ENCODE data around the gene MYOZ2.
"Not testable (repeated sequence)": the region's sequence is repeated elsewhere in the genome, so short reads cannot be mapped to it uniquely, and the experiment has no call there.

MYOZ2 gene

GRCh38 chr4:119139822-119140252 lies 4.2 kb downstream of the MYOZ2 start:
- no peak overlapping the region for H3K9ac ChIP-seq (ENCODE audit: low read depth, low read length)
- peaks cover 14% of the 10 kb centered on the region; the same call in 1 of the 2 replicates for H3K4me1 ChIP-seq (ENCODE audit: insufficient read depth, low read length)

GRCh38 chr4:119141283-119141682 lies 5.7 kb downstream of the MYOZ2 start:
- not testable (repeated sequence) for H3K36me3 ChIP-seq (ENCODE audit: insufficient read depth, low read length); H3K9ac ChIP-seq (ENCODE audit: low read depth, low read length); H3K9me3 ChIP-seq (ENCODE audit: control insufficient read depth, insufficient read depth, low read length)
- H3K4me1 ChIP-seq (ENCODE audit: insufficient read depth, low read length): peaks cover 14% of the 10 kb centered on the region; the same call in 1 of the 2 replicates

More at GRCh38 chr4:119139822-119140252, 4.2 kb downstream of the MYOZ2 start:
- Histone ChIP-seq H3K36me3 (ENCODE audit: insufficient read depth, low read length) (no peaks in the 10 kb centered on the region), H3K9me3 (ENCODE audit: control insufficient read depth, insufficient read depth, low read length) (no peaks in the 10 kb centered on the region)

GRCh38 chr4:119142833-119143232 lies 7.2 kb downstream of the MYOZ2 start:
- Histone ChIP-seq H3K36me3 (ENCODE audit: insufficient read depth, low read length) (no peaks in the 10 kb centered on the region), H3K9ac (ENCODE audit: low read depth, low read length) (no peak overlapping the region), H3K4me1 (ENCODE audit: insufficient read depth, low read length) (peaks cover 13% of the 10 kb centered on the region; the same call in 1 of the 2 replicates), H3K9me3 (ENCODE audit: control insufficient read depth, insufficient read depth, low read length) (no peaks in the 10 kb centered on the region)

- not testable (repeated sequence) for H3K9me3 ChIP-seq (ENCODE audit: control insufficient read depth, insufficient read depth, low read length); H3K9ac ChIP-seq (ENCODE audit: low read depth, low read length); H3K36me3 ChIP-seq (ENCODE audit: insufficient read depth, low read length); H3K4me1 ChIP-seq (ENCODE audit: insufficient read depth, low read length)
Observed at GRCh38 chr4:119143341-119143740, 7.7 kb downstream of the MYOZ2 start.

- H3K9me3 ChIP-seq (ENCODE audit: control insufficient read depth, insufficient read depth, low read length): no peaks in the 10 kb centered on the region
- no peaks in the 10 kb centered on the region for H3K36me3 ChIP-seq (ENCODE audit: insufficient read depth, low read length)
- no peaks in the 10 kb centered on the region for H3K4me1 ChIP-seq (ENCODE audit: insufficient read depth, low read length)
- H3K9ac ChIP-seq (ENCODE audit: low read depth, low read length): no peak overlapping the region
Observed at GRCh38 chr4:119149110-119149509, 13.5 kb downstream of the MYOZ2 start.

- H3K9me3 ChIP-seq (ENCODE audit: control insufficient read depth, insufficient read depth, low read length): no peaks in the 10 kb centered on the region
- no peak overlapping the region for H3K9ac ChIP-seq (ENCODE audit: low read depth, low read length)
- no peaks in the 10 kb centered on the region for H3K4me1 ChIP-seq (ENCODE audit: insufficient read depth, low read length)
- no peaks in the 10 kb centered on the region for H3K36me3 ChIP-seq (ENCODE audit: insufficient read depth, low read length)
Observed at GRCh38 chr4:119151161-119151560, 15.5 kb downstream of the MYOZ2 start.

- no peaks in the 10 kb centered on the region for H3K4me1 ChIP-seq (ENCODE audit: insufficient read depth, low read length)
- H3K9me3 ChIP-seq (ENCODE audit: control insufficient read depth, insufficient read depth, low read length): no peaks in the 10 kb centered on the region
- H3K9ac ChIP-seq (ENCODE audit: low read depth, low read length): no peak overlapping the region
- no peaks in the 10 kb centered on the region for H3K36me3 ChIP-seq (ENCODE audit: insufficient read depth, low read length)
Observed at GRCh38 chr4:119152741-119153140, 17.1 kb downstream of the MYOZ2 start.

- no peaks in the 10 kb centered on the region for H3K4me1 ChIP-seq (ENCODE audit: insufficient read depth, low read length)
- no peaks in the 10 kb centered on the region for H3K9me3 ChIP-seq (ENCODE audit: control insufficient read depth, insufficient read depth, low read length)
- H3K9ac ChIP-seq (ENCODE audit: low read depth, low read length): no peak overlapping the region
- no peaks in the 10 kb centered on the region for H3K36me3 ChIP-seq (ENCODE audit: insufficient read depth, low read length)
Observed at GRCh38 chr4:119162174-119162573, 26.5 kb downstream of the MYOZ2 start.

GRCh38 chr4:119165767-119166166 lies 30.1 kb downstream of the MYOZ2 start:
- no peak overlapping the region for H3K9ac ChIP-seq (ENCODE audit: low read depth, low read length)
- H3K9me3 ChIP-seq (ENCODE audit: control insufficient read depth, insufficient read depth, low read length): no peaks in the 10 kb centered on the region
- H3K4me1 ChIP-seq (ENCODE audit: insufficient read depth, low read length): no peaks in the 10 kb centered on the region
- H3K36me3 ChIP-seq (ENCODE audit: insufficient read depth, low read length): no peaks in the 10 kb centered on the region

- H3K9me3 ChIP-seq (ENCODE audit: control insufficient read depth, insufficient read depth, low read length): no peaks in the 10 kb centered on the region
- H3K36me3 ChIP-seq (ENCODE audit: insufficient read depth, low read length): no peaks in the 10 kb centered on the region
- H3K9ac ChIP-seq (ENCODE audit: low read depth, low read length): no peak overlapping the region
- no peaks in the 10 kb centered on the region for H3K4me1 ChIP-seq (ENCODE audit: insufficient read depth, low read length)
Observed at GRCh38 chr4:119170195-119170594, 34.6 kb downstream of the MYOZ2 start.

- no peaks in the 10 kb centered on the region for H3K36me3 ChIP-seq (ENCODE audit: insufficient read depth, low read length)
- H3K9ac ChIP-seq (ENCODE audit: low read depth, low read length): no peak overlapping the region
- no peaks in the 10 kb centered on the region for H3K4me1 ChIP-seq (ENCODE audit: insufficient read depth, low read length)
- H3K9me3 ChIP-seq (ENCODE audit: control insufficient read depth, insufficient read depth, low read length): no peaks in the 10 kb centered on the region
Observed at GRCh38 chr4:119172223-119172622, 36.6 kb downstream of the MYOZ2 start.

GRCh38 chr4:119173729-119174361 lies 38.2 kb downstream of the MYOZ2 start:
- not testable (repeated sequence) for H3K9ac ChIP-seq (ENCODE audit: low read depth, low read length); H3K4me1 ChIP-seq (ENCODE audit: insufficient read depth, low read length); H3K36me3 ChIP-seq (ENCODE audit: insufficient read depth, low read length); H3K9me3 ChIP-seq (ENCODE audit: control insufficient read depth, insufficient read depth, low read length)

GRCh38 chr4:119179011-119179410 lies 43.4 kb downstream of the MYOZ2 start:
- Histone ChIP-seq H3K4me1 (ENCODE audit: insufficient read depth, low read length) (no peaks in the 10 kb centered on the region), H3K9me3 (ENCODE audit: control insufficient read depth, insufficient read depth, low read length) (no peaks in the 10 kb centered on the region), H3K36me3 (ENCODE audit: insufficient read depth, low read length) (no peaks in the 10 kb centered on the region)

GRCh38 chr4:119184128-119184527 lies 48.5 kb downstream of the MYOZ2 start:
- no peaks in the 10 kb centered on the region for H3K4me1 ChIP-seq (ENCODE audit: insufficient read depth, low read length)
- H3K9me3 ChIP-seq (ENCODE audit: control insufficient read depth, insufficient read depth, low read length): no peaks in the 10 kb centered on the region
- H3K9ac ChIP-seq (ENCODE audit: low read depth, low read length): no peak overlapping the region
- no peaks in the 10 kb centered on the region for H3K36me3 ChIP-seq (ENCODE audit: insufficient read depth, low read length)

More at GRCh38 chr4:119179011-119179410, 43.4 kb downstream of the MYOZ2 start:
- no peak overlapping the region for H3K9ac ChIP-seq (ENCODE audit: low read depth, low read length)

- H3K9ac ChIP-seq (ENCODE audit: low read depth, low read length): no peak overlapping the region
- H3K9me3 ChIP-seq (ENCODE audit: control insufficient read depth, insufficient read depth, low read length): no peaks in the 10 kb centered on the region
- no peaks in the 10 kb centered on the region for H3K4me1 ChIP-seq (ENCODE audit: insufficient read depth, low read length)
- H3K36me3 ChIP-seq (ENCODE audit: insufficient read depth, low read length): no peaks in the 10 kb centered on the region
Observed at GRCh38 chr4:119189638-119190037, 54.0 kb downstream of the MYOZ2 start.
